Measurements from ENCODE around the gene PPP6R2.
"Not testable (repeated sequence)": the region's sequence is repeated elsewhere in the genome, so short reads cannot be mapped to it uniquely, and the experiment has no call there.

Gene PPP6R2

GRCh38 chr22:50422961-50423815, 80.1 kb downstream of the PPP6R2 start:
- Histone ChIP-seq H3K4me2 (no peak overlapping the region), H4K20me1 (ENCODE audit: insufficient read depth) (no peaks in the 10 kb centered on the region), H3K4me3 (IDR thresholded peaks at IDR 0.05; ENCODE audit: insufficient read depth, low read depth, low read length) (no peak overlapping the region), H3K79me2 (ENCODE audit: insufficient read depth, low read depth) (no peaks in the 10 kb centered on the region), H3K9ac (no peak overlapping the region), H3K27ac (no peak overlapping the region), H3K36me3 (ENCODE audit: insufficient read depth) (no peaks in the 10 kb centered on the region), H3K4me1 (ENCODE audit: low read depth, poor library complexity, severe bottlenecking) (no peaks in the 10 kb centered on the region), H2AFZ (ENCODE audit: low read depth) (no peak overlapping the region), H3K27me3 (ENCODE audit: insufficient read depth, low read depth) (no peaks in the 10 kb centered on the region)
- TF ChIP-seq CTCF (conservative IDR thresholded peaks at IDR 0.05; ENCODE audit: low read depth, low read length) = no peak

GRCh38 chr22:50423956-50424355, 80.8 kb downstream of the PPP6R2 start:
- H3K4me1 ChIP-seq (ENCODE audit: low read depth, poor library complexity, severe bottlenecking) = no peaks in the 10 kb centered on the region
- H4K20me1 ChIP-seq (ENCODE audit: insufficient read depth) = no peaks in the 10 kb centered on the region
- H3K4me2 ChIP-seq = no peak overlapping the region
- TF ChIP-seq CTCF (conservative IDR thresholded peaks at IDR 0.05; ENCODE audit: low read depth, low read length) = no peak
- H3K27me3 ChIP-seq (ENCODE audit: insufficient read depth, low read depth) = no peaks in the 10 kb centered on the region
- no peak overlapping the region for H3K9ac ChIP-seq
- H3K4me3 ChIP-seq (IDR thresholded peaks at IDR 0.05; ENCODE audit: insufficient read depth, low read depth, low read length) = no peak overlapping the region
- H3K79me2 ChIP-seq (ENCODE audit: insufficient read depth, low read depth) = no peaks in the 10 kb centered on the region
- H3K36me3 ChIP-seq (ENCODE audit: insufficient read depth) = no peaks in the 10 kb centered on the region
- no peak overlapping the region for H3K27ac ChIP-seq
- H2AFZ ChIP-seq (ENCODE audit: low read depth) = no peak overlapping the region

GRCh38 chr22:50425179-50425916, 82.2 kb downstream of the PPP6R2 start:
- Histone ChIP-seq H3K9ac (no peak overlapping the region), H3K27me3 (ENCODE audit: insufficient read depth, low read depth) (no peaks in the 10 kb centered on the region), H3K79me2 (ENCODE audit: insufficient read depth, low read depth) (no peaks in the 10 kb centered on the region), H3K27ac (no peak overlapping the region), H3K4me3 (IDR thresholded peaks at IDR 0.05; ENCODE audit: insufficient read depth, low read depth, low read length) (no peak overlapping the region), H2AFZ (ENCODE audit: low read depth) (no peak overlapping the region), H3K4me1 (ENCODE audit: low read depth, poor library complexity, severe bottlenecking) (no peaks in the 10 kb centered on the region), H3K36me3 (ENCODE audit: insufficient read depth) (no peaks in the 10 kb centered on the region), H3K4me2 (no peak overlapping the region), H4K20me1 (ENCODE audit: insufficient read depth) (no peaks in the 10 kb centered on the region)
- no peak for TF ChIP-seq CTCF (conservative IDR thresholded peaks at IDR 0.05; ENCODE audit: low read depth, low read length)

GRCh38 chr22:50432131-50432876, 89.2 kb downstream of the PPP6R2 start:
- no peak overlapping the region for H3K4me3 ChIP-seq (IDR thresholded peaks at IDR 0.05; ENCODE audit: insufficient read depth, low read depth, low read length)
- no peaks in the 10 kb centered on the region for H3K36me3 ChIP-seq (ENCODE audit: insufficient read depth)
- H3K79me2 ChIP-seq (ENCODE audit: insufficient read depth, low read depth) = no peaks in the 10 kb centered on the region
- H2AFZ ChIP-seq (ENCODE audit: low read depth) = no peak overlapping the region
- H3K4me1 ChIP-seq (ENCODE audit: low read depth, poor library complexity, severe bottlenecking) = no peaks in the 10 kb centered on the region
- no peaks in the 10 kb centered on the region for H3K27me3 ChIP-seq (ENCODE audit: insufficient read depth, low read depth)
- no peak overlapping the region for H3K4me2 ChIP-seq
- H3K9ac ChIP-seq = no peak overlapping the region
- H3K27ac ChIP-seq = no peak overlapping the region
- TF ChIP-seq CTCF (conservative IDR thresholded peaks at IDR 0.05; ENCODE audit: low read depth, low read length) = no peak
- H4K20me1 ChIP-seq (ENCODE audit: insufficient read depth) = no peaks in the 10 kb centered on the region

- H3K79me2 ChIP-seq (ENCODE audit: insufficient read depth, low read depth); H3K4me1 ChIP-seq (ENCODE audit: low read depth, poor library complexity, severe bottlenecking); H3K27ac ChIP-seq; H3K9ac ChIP-seq; H3K36me3 ChIP-seq (ENCODE audit: insufficient read depth); H3K4me3 ChIP-seq (IDR thresholded peaks at IDR 0.05; ENCODE audit: insufficient read depth, low read depth, low read length); H3K27me3 ChIP-seq (ENCODE audit: insufficient read depth, low read depth); H2AFZ ChIP-seq (ENCODE audit: low read depth); H3K4me2 ChIP-seq; H4K20me1 ChIP-seq (ENCODE audit: insufficient read depth): not testable (repeated sequence)
Observed at GRCh38 chr22:50432877-50433510, 89.9 kb downstream of the PPP6R2 start.
